Measurements from ENCODE around the gene TFPI2. TPM values are rescaled to one million over a fixed set of nuclear protein-coding genes. Genes with fewer than 3 reads are reported as not detected.

The TFPI2 gene
- total RNA-seq, 1 donor from 2014 or later = 4.0 TPM

- peak; percentile 40 for DNase-seq (ENCODE audit: low spot score)
These were observed 19.8 kb upstream of the TFPI2 start for GRCh38 chr7:93910076-93910994.

- DNase-seq (ENCODE audit: low spot score) = no peak
These were observed 15.7 kb upstream of the TFPI2 start, which contains the start of gene GNGT1 for GRCh38 chr7:93906267-93906666. Gene GNGT1 (plus strand): TSS chr7:93906567. CDS start chr7:93906747, 180 bp downstream.

- DNase-seq (ENCODE audit: low spot score) = no peak
These were observed 12.3 kb upstream of the TFPI2 start for GRCh38 chr7:93902777-93903423.

- no peak for DNase-seq (ENCODE audit: low spot score)
These were observed 7.1 kb upstream of the TFPI2 start for GRCh38 chr7:93897680-93898079.

- no peak for DNase-seq (ENCODE audit: low spot score)
These were observed 5.5 kb upstream of the TFPI2 start for GRCh38 chr7:93895859-93896600.

- DNase-seq (ENCODE audit: low spot score) = no peak
These were observed 4.5 kb upstream of the TFPI2 start for GRCh38 chr7:93894966-93895640.

- no peak for DNase-seq (ENCODE audit: low spot score)
These were observed 3.9 kb upstream of the TFPI2 start for GRCh38 chr7:93894426-93894825.

- peak; percentile 11 for DNase-seq (ENCODE audit: low spot score)
These were observed 501 bp downstream of the TFPI2 start for GRCh38 chr7:93890041-93890463.

GRCh38 chr7:93889261-93889660, 1.3 kb downstream of the TFPI2 start:
- no peak for DNase-seq (ENCODE audit: low spot score)

GRCh38 chr7:93884541-93884940, 6.0 kb downstream of the TFPI2 start:
- DNase-seq (ENCODE audit: low spot score) = no peak

GRCh38 chr7:93883917-93884345, 6.6 kb downstream of the TFPI2 start:
- no peak for DNase-seq (ENCODE audit: low spot score)

- no peak for DNase-seq (ENCODE audit: low spot score)
These were observed 7.3 kb downstream of the TFPI2 start for GRCh38 chr7:93883078-93883916.

GRCh38 chr7:93882468-93882867, 8.1 kb downstream of the TFPI2 start:
- DNase-seq (ENCODE audit: low spot score) = no peak

- no peak for DNase-seq (ENCODE audit: low spot score)
These were observed 11.2 kb downstream of the TFPI2 start for GRCh38 chr7:93879356-93879755.

GRCh38 chr7:93877742-93878141, 12.8 kb downstream of the TFPI2 start:
- DNase-seq (ENCODE audit: low spot score) = no peak

- DNase-seq (ENCODE audit: low spot score) = no peak
These were observed 16.5 kb downstream of the TFPI2 start for GRCh38 chr7:93873998-93874574.

- DNase-seq (ENCODE audit: low spot score) = no peak
These were observed 23.7 kb downstream of the TFPI2 start for GRCh38 chr7:93866886-93867285.

GRCh38 chr7:93862651-93863050, 27.9 kb downstream of the TFPI2 start:
- no peak for DNase-seq (ENCODE audit: low spot score)

GRCh38 chr7:93861325-93861949, 29.1 kb downstream of the TFPI2 start:
- no peak for DNase-seq (ENCODE audit: low spot score)

- DNase-seq (ENCODE audit: low spot score) = no peak
These were observed 30.3 kb downstream of the TFPI2 start for GRCh38 chr7:93860261-93860660.
